K562 treated with DMSO at 1 percent for 24 hours (cell line): ENCODE data around the gene DNM2. TPM values are rescaled to one million over a fixed set of nuclear protein-coding genes. Genes with fewer than 3 reads are reported as not detected.

ENCODE experiments used
- total RNA-seq: library from RNA; unstranded; fragments of 300-600 nt; gene quantifications from 2 replicates; pipeline ENCODE4 v1.2.3, GENCODE V29; 2022; ENCODE audit warnings: low read depth; ENCODE audit not compliant: insufficient read depth

DNM2 gene
- 273 and 282 TPM in 2 replicates for total RNA-seq

GRCh38 chr19:10717356-10718204, at the start of gene DNM2:
TSS of gene DNM2 (plus strand) at chr19:10718079. CDS start at chr19:10718243, 164 bp downstream.

DNA sequence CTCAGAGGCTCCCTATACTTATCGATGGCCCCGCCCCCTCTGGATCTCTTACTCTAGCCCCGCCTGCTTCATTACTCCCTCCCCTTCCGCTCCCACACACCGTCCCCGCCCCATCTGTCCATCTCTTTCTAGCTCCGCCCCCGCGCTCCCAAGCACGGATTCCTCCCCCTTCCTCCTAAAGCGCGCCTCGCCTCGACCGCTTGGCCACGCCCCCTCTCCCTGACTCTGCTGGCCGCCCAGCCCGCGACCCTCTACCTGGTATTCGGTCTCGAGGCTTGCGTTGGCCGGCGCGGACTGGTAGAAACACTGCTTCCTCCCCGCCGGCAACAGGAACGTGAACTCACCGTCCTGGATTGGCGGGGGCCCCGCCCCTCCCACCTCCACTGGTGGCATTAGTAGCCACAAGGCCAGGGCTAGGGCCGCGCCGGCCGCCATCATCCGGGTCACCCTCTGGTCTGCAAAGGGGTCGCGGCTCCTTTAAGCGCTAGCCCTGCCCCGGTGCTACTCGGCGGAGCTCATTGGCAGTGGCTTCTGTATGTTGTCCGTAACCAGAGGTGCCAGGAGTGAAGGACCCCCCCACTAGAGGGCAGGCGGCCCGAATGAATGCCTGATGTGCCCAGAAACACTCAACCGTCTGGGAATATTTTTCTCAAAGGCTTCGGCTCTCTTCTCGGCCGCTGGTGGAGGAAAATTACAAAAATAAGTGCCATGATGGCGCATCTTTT, 118.0 kb downstream of the DNM2 start, which contains the start of gene TMED1:
Gene TMED1, minus strand, starts transcription at position 459 of the 725 bp plus-strand sequence. Its CDS starts 21 bp downstream, at position 438.

GRCh38 chr19:10848230-10848856, 130.5 kb downstream of the DNM2 start, which contains the start of gene C19orf38:
TSS of gene C19orf38 (plus strand) at chr19:10848415. CDS start at chr19:10848509, 94 bp downstream.

DNA sequence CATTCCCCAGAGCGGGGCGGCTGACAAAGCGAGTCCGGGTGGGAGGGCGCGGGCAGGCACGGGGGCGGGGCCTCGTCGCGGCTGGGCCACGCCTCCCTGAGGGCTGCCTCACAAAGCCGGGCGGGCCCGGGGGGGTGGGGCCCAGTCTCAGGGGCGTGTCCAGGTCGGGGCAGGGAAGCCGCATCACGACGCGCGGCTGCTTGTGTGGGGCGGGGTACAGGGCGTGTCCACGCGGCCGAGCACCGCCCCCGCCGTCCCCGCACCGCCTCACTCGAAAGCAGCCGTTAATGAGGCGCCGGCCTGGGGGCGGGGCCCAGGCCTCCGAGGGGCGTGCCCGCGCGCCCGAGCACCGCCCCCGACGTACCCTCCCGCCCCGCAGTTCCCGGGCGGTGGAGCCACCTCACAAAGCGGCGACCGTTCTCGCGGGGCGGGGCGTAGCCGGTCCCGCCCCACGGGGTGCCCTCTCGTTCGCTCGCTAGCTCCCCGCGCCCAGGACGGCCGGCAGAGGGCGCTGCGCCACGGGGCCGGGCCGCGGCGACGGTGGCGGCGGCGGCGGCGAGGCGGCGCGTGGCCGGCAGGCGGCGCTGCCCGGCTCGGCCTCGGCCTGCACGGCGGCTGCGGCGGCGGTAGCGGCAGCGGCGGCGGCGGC, 153.2 kb downstream of the DNM2 start, which contains the start of gene CARM1:
Gene CARM1, plus strand, starts transcription at position 599 of the 649 bp plus-strand sequence. CDS start 150 bp downstream, outside the sequence.

Other genes starting within 250 kb of the DNM2 start
- gene KEAP1, start 214.7 kb upstream of the DNM2 start, total RNA-seq: 94.3 and 110 TPM in 2 replicates
- gene S1PR5, start 200.6 kb upstream of the DNM2 start, total RNA-seq: 0.29 and 0.52 TPM in 2 replicates
- gene ATG4D, start 174.2 kb upstream of the DNM2 start, total RNA-seq: 75.1 and 87.3 TPM in 2 replicates
- 34.0 and 37.5 TPM in 2 replicates for gene KRI1, start 152.1 kb upstream of the DNM2 start, total RNA-seq
- gene CDKN2D, start 149.1 kb upstream of the DNM2 start, total RNA-seq: 44.8 and 45.6 TPM in 2 replicates
- gene AP1M2, start 130.8 kb upstream of the DNM2 start, total RNA-seq: 0.61 TPM in 1 of 2 replicates, not detected in the other
- gene SLC44A2, start 92.5 kb upstream of the DNM2 start, total RNA-seq: 38.4 and 39.9 TPM in 2 replicates
- gene ILF3, start 63.7 kb upstream of the DNM2 start, total RNA-seq: 224 and 229 TPM in 2 replicates
- gene QTRT1, start 16.6 kb upstream of the DNM2 start, total RNA-seq: 17.8 and 19.6 TPM in 2 replicates
- 89.6 and 101 TPM in 2 replicates for gene TMED1, start 118.1 kb downstream of the DNM2 start, total RNA-seq
- gene C19orf38, start 130.3 kb downstream of the DNM2 start, total RNA-seq: 1.1 and 1.5 TPM in 2 replicates
- gene CARM1, start 153.5 kb downstream of the DNM2 start, total RNA-seq: 80.5 and 84.1 TPM in 2 replicates
- gene YIPF2, start 210.6 kb downstream of the DNM2 start, total RNA-seq: 106 and 108 TPM in 2 replicates
- 55.9 and 57.1 TPM in 2 replicates for gene TIMM29, start 210.7 kb downstream of the DNM2 start, total RNA-seq
- 126 and 136 TPM in 2 replicates for gene SMARCA4, start 243.0 kb downstream of the DNM2 start, total RNA-seq